Measurements from ENCODE around the gene PTP4A2. TPM values are rescaled to one million over a fixed set of nuclear protein-coding genes. Genes with fewer than 3 reads are reported as not detected.

Gene PTP4A2
- total and polyA plus RNA-seq, 2 of the 13 experiments (the other 11 are each of a cell fraction or from before 2014, with no cell fraction given) = 173 to 225 TPM

GRCh38 chr1:31910933-31911332, 27.2 kb downstream of the PTP4A2 start (continued):
- TF ChIP-seq ARID3A (IDR thresholded peaks at IDR 0.05; ENCODE audit: low read depth, low read length) (peak; percentile 56; the same call in 1 of the 2 replicates), ZNF569 (CRISPR knock-in tag; IDR thresholded peaks at IDR 0.05; ENCODE audit: borderline replicate concordance) (no peak), THAP11 (CRISPR knock-in tag; IDR thresholded peaks at IDR 0.05) (peak; percentile 66), ZNF609 (CRISPR knock-in tag; IDR thresholded peaks at IDR 0.05; ENCODE audit: borderline replicate concordance) (peak; percentile 68; the same call in 1 of the 2 replicates), PAX8 (CRISPR knock-in tag; IDR thresholded peaks at IDR 0.05; ENCODE audit: borderline replicate concordance) (no peak), ZBTB2 (CRISPR knock-in tag; IDR thresholded peaks at IDR 0.05; ENCODE audit: low read depth) (no peak), ZFP1 (CRISPR knock-in tag; IDR thresholded peaks at IDR 0.05) (0 out of 2 replicates have a peak, but pooled peaks have one; percentile 45), FOXP1 (IDR thresholded peaks at IDR 0.05) (no peak), FOXP1 (CRISPR knock-in tag; IDR thresholded peaks at IDR 0.05) (peak; percentile 86), PITX1 (CRISPR knock-in tag; IDR thresholded peaks at IDR 0.05) (peak; percentile 40; the same call in 1 of the 2 replicates), CEBPB (IDR thresholded peaks at IDR 0.05; ENCODE audit: borderline replicate concordance, low read depth, low read length) (peak; percentile 84), ZNF496 (CRISPR knock-in tag; IDR thresholded peaks at IDR 0.05; ENCODE audit: insufficient replicate concordance) (no peak), NONO (IDR thresholded peaks at IDR 0.05) (no peak), NONO (CRISPR knock-in tag; conservative IDR thresholded peaks at IDR 0.05) (0 out of 2 replicates have a peak, but pooled peaks have one; percentile 34), FOXK2 (IDR thresholded peaks at IDR 0.05) (no peak), ISL2 (CRISPR knock-in tag; IDR thresholded peaks at IDR 0.05) (peak; percentile 63; the same call in 1 of the 2 replicates), SIX1 (CRISPR knock-in tag; IDR thresholded peaks at IDR 0.05; ENCODE audit: borderline replicate concordance) (peak; percentile 11; the same call in 1 of the 2 replicates), HNF4G (IDR thresholded peaks at IDR 0.05; ENCODE audit: borderline replicate concordance, low read depth, low read length) (peak; percentile 75; the same call in 1 of the 2 replicates), HNF4G (CRISPR knock-in tag; IDR thresholded peaks at IDR 0.05; ENCODE audit: borderline replicate concordance, low read depth) (no peak), TCF7 (IDR thresholded peaks at IDR 0.05; ENCODE audit: low read depth) (peak; percentile 79), THRA (CRISPR knock-in tag; IDR thresholded peaks at IDR 0.05; ENCODE audit: borderline replicate concordance) (0 out of 2 replicates have a peak, but pooled peaks have one; percentile 33)

Data from HepG2 (cell line).